ENCODE data around the gene TMEM151B.
"Not testable (repeated sequence)": the region's sequence is repeated elsewhere in the genome, so short reads cannot be mapped to it uniquely, and the experiment has no call there.

TMEM151B gene

DNA sequence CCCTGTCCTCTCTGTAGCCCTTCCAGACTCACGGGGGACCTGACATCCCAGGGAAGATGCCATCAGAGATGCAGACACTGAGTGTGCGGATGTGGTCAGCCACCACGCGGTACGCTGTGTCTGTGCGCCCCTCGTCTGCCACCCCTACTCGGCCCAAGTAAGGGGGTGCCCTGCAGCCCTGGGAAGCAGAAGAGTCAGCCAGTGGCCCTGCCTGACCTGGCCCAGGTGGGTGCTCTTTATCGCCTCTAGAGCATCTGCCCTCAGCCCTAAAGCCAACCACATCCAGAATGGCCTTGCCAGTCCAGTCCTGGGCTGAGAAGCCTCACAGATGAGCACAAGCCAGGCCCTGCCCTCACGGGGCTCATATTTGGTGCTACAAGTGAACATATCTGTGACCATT is 37.0 kb downstream of the TMEM151B start:
- DNase-seq = no peak

DNA sequence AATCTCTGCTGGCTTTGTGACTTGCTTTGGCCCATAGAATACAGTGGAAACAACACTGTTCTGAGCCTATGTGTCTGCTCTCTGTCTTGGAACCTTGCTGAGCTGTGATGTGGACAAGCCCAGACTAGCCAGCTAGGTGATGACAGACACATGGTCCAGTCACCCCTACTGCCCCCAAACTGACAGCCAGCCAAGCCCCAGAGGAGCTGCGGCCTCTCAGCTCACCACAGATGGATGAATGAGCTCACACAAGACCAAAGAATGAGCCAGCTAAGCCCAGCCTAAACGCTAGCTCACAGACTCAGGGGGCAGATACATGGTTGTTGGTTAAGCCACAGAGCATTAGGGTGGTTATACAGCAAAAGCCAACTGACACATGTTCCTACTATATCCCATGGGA is 38.8 kb downstream of the TMEM151B start:
- DNase-seq = no peak

DNA sequence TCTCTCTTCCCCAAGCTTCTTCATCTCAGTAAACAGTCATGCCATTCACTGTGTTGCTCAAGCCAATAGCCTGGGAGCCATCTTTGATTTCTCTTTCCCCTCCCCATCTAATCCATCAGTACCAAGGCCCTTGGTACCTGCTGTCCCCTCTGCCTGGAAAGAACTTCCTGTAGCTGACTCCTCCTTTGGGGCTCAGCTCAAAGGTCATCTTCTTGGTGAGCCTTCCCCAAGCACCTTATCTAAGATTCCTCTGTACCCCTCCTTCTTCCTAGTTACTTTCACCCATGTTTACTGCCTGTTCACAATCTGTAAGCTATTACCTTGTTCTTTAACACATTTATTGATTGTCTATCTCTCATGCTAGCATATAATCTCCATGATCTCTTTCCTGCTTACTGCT is 39.4 kb downstream of the TMEM151B start:
- no peak for DNase-seq

DNA sequence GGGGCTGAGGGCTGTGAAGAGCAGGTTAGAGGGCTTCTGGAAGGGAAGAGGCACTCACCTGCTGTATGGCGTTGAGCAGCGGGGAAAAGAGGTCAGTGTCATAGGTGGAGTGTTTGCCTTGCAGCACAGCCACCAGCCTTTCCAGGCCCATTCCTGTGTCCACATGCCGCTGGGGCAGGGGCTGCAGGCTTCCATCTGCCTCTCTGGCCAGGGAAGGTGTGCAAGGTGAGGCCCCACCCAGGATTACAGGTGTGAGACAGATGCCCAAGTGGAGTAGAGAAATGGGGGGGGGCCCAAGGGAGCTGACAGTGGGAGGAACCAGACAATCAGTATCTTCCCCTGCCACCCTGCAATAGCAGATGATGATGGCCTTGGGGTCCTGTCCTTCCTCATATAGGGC is 40.0 kb downstream of the TMEM151B start:
- no peak for DNase-seq

DNA sequence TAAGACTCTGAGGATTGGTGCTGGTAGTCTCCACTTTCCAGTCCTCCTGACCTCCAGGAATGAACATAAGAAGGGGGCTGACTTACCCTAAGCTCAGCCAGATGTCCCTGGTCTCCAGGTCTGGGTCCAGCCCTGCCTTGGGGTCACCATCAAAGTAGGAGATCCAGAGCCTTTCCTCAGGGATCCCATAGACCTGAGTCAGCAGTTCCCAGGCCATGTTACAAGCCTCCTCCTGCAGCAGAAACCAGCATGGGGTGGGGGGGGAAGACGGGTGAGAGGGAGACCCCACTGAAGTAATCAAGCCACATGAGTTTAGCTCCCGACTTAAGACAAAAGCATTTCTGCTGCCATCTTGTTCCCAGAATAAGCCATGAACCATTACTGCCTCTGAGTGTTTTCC is 41.1 kb downstream of the TMEM151B start:
- DNase-seq = no peak

DNA sequence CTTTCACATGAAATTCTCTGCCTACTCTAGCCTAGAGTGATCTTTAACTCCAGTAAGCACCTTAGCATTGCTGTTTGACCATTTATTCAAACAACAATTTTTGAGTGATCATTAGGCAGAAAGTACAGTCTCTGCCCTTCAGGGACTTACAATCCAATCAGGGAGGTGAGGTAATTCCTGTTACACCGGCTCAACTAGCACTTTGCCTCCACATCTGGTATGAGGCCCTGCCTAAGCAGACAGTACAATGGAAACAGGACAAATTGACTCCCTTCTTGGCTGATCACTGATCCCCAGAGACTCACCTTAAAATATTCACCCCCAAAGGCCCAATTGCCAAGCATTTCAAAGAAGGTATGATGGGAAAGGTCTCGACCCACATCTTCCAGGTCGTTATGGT is 41.5 kb downstream of the TMEM151B start:
- no peak for DNase-seq

DNA sequence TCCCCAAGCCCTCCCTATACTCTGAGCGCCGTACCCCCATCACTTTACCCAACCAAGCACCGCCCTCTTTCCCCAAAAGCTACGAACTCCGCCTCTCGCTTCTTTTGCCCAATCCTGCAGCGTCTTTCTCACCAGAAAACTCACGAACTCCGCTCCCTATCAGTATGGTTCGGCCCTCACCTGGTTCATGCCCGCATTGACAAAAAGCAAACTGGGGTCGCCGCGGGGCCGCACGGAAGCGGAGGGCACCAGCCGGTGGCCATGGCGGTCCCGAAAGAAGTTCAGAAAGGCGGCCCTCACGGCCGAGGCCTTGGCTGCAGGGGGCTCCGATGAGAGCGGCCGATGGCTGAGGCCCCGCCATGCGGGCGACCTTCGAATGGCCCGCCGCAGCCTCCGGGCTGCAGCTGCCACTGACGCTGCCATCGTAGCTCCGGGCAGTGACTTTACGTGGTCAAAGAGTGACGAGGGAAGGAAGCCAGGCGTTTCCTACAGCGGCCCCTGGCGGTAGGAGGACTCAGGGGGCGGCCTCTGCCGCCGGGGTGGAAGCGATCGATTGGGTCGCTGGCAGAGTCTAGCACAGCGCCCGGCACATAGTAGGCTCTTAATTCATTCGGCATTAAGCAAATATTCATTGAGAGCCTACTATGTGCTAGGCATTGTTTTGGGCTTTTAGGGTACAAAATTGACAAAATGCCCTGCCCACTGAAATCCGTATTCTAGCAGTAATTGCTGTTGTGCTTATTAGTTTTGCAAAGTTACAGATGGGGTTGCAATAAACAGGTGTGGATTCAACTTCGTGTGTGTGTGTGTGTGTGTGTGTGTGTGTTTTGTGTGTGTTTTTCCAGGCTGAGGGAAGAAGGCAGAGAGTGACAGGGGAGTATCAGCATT is 42.9 kb downstream of the TMEM151B start, which contains the start of gene AARS2:
AARS2 (minus strand) TSS at position 447 of the 888 bp plus-strand sequence; CDS start at position 423, 24 bp downstream.
- DNase-seq = peak; percentile 85

DNA sequence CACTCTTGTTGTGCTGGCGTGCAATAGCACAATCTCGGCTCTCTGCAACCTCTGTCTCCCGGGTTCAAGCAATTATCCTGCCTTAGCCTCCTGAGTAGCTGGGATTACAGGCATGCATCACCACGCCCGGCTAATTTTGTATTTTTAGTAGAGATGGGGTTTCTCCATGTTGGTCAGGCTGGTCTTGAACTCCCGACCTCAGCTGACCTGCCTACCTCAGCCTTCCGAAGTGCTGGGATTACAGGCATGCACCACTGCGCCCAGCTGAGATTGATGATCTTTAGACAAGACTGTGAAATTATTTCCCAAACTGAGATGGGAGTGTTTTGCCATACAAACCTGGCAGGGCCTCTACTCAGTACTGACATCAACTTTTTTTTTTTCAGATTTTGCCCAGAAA is 44.4 kb downstream of the TMEM151B start:
- not testable (repeated sequence) for DNase-seq

DNA sequence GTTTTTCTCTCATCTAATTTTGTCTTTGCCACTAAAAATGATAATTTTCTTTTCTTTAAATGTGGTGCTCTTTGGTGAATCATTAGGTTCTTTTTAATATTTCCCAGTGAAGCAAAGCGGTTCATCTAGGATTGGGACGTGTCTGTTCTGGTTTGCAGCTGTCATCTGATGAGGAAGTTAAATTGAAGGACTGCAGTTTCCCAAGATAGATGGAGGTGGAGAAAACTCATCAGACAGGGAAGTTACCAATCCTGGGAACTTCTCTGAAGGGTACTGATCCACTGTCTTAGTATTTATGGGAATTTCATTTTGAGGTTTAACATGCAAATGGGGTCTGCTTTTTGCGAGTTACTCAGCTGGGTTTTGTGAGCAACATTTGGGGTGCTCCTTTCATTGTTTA is 45.3 kb downstream of the TMEM151B start:
- DNase-seq = no peak

DNA sequence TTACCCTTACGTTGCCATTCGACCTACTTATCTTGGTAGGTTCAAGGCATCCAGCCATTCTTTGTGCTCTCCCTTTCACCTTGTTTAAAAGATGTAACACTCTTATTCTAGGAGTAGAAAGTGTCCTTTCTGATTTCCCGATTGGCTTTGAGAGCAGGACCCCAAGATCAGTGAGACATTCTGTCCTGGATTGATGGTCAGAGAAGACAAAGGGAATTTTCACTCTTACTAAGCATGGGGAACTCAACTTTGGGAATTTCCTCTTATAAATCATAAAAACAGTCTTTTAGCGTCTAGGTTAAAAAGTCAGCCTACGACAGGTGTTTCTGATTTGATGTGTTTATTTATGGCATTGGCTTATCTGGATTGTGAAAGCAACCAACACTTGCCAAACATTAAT is 45.7 kb downstream of the TMEM151B start:
- DNase-seq = no peak

DNA sequence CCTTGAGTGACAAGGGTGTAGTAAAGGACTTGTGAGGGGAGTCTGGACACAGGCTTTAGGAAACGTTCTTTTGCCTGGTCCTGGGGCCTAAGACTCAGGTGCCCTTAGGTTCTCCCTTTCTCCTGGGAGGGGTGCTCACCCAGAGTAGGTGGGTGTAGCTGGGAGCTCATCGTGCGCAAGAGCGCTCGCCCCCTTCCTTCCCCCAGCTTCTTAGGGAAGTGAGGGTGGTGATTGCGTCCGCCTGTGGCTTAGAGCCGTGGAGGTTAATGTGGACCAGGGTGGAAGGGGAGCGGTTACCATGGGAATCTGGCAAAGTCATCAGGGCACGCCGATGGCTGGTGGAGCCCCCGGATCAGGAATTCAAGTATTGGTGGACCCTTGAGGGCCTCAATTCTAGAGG is 46.2 kb downstream of the TMEM151B start:
- DNase-seq = no peak

DNA sequence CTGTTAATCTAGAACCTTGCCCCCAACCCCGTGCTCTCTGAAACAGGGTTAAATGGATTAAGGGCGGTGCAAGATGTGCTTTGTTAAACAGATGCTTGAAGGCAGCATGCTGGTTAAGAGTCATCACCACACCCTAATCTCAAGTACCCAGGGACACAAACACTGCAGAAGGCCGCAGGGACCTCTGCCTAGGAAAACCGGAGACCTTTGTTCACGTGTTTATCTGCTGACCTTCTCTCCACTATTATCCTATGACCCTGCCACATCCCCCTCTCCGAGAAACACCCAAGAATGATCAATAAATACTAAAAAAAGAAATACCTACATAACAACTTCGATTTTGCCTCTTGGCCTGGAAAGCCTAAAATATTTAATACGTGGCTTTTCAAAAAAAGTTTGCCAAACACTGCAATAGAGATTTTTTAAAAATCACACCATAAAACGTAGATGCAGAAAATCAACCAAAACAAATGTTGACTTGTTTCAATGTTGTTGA is 46.9 kb downstream of the TMEM151B start:
- DNase-seq = not testable (repeated sequence)

DNA sequence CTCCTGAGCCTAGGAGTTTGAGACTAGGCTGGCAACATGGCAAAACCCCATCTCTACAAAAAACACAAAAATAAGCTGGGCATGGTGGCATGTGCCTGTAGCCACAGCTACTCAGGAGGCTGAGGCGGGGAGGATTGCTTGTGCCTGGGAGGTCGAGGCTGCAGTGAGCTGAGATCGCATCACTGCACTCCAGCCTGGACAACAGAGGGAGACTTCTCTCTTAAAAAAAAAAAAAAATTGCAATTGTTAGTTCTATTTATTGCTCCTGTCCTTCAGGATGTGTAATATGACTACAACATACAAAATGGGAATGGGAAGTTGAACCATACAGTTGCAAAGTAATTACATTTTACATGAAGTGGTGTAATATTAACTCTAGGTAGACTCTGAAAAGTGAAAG is 51.0 kb downstream of the TMEM151B start:
- no peak for DNase-seq

DNA sequence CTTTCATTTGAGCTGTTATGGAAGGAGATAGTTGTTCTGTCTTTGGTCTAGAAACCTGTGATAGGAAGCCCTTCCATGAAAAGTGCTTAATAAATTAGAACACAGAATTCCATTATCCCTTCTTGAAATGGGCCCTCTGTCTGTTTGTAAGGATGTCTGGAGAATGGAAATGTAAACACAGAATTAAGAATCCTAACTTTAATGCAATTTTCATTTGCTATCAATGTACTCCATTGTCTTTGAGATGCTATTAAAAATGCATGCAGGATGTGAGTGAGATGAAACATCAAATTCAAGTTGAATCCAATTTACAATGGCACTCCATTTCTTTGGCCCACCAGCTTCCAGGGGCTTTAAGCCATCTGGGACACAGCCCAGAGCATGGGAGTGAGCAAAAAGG is 56.8 kb downstream of the TMEM151B start:
- DNase-seq = no peak

DNA sequence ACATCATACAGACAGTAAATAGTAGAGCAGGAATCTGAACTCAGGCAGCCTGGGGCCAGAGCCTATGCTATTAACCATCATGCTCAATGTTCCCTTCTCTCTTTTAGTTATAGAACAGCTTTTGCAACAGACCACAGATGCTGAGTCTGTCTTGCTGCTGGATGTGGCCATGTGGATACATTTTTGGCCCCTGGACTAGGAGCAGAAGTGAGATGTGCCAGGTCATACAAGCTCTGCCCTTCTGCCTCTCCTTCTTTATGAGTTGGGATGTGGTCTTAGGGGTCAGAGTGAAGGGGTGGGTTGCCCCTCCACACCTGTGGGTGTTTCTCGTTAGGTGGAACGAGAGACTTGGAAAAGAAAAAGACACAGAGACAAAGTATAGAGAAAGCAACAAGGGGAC is 57.5 kb downstream of the TMEM151B start:
- no peak for DNase-seq

DNA sequence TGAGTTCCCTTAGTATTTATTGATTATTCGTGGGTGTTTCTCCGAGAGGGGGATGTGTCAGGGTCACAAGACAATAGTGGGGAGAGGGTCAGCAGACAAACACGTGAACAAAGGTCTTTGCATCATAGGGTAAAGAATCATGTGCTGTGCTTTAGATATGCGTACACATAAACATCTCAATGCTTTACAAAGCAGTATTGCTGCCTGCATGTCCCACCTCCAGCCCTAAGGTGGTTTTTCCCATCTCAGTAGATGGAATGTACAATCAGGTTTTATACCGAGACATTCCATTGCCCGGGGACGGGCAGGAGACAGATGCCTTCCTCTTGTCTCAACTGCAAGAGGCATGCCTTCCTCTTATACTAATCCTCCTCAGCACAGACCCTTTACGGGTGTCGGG is 58.0 kb downstream of the TMEM151B start:
- not testable (repeated sequence) for DNase-seq

DNA sequence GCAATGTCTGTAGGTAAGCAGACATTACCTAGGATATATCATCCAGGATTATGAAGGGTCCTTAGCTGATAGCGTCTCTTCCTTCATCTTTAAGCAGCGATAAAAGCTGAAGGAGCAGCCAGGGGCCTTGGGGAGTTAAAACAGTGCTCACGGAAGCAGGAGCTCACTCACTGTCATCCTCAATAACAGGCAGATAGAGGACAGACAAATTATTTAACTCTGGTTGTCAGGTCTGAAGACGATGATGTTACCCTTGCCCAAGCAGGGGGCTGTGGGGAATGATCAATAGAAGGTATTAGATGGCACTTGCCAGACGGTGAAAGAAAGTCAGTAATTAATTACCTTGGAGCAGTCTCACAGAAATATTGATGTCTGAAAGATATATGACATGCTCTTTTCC is 59.6 kb downstream of the TMEM151B start:
- DNase-seq = no peak

DNA sequence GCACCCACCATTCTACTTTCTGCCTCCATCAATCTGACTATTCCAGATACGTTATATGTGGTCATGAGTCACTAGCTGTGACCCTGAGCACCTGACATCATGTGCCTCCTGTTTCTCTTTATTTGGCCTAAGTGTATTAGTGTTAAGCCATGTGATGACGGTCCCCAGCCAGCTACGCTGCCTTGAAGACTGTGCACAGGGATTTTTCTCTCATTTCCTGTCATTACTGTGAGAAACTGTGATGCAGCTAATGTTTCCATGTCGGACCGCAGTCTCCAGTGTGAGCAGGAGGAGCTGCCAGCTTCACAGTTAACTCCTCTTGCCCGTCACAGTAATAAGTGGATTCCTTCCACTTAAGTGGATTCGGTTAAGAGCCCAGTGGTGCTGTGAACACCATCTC is 62.3 kb downstream of the TMEM151B start:
- DNase-seq = no peak

DNA sequence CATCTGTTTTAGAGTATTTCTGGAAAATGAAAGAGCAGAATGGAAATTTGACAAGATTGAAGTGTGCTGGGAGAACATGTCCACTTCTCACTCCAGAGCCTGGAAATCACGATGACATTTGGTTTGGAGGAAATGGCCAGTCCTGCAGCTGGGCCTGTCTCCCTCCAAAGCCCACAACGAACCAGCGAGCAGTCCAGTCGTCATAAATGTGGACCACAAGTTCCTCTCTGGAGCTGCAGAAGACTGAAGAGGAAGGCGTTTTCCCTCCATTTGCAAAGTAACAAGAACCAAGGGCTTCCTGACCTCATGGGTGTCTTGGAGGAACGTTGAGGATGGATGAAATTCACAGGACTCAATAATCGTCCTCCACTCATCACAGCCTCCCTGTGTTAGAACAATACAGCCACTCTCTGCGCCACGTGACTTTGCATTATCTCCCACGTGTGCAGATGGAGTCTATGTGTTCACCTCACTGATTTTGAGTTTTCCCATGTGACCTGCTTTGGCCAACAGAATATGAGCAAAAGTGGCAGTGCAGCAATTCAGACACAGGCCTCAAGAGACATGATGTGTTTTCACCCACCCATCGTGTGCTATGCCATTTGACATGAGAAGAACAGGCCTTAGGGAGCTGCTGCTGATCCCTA is 63.1 kb downstream of the TMEM151B start:
- no peak for DNase-seq

DNA sequence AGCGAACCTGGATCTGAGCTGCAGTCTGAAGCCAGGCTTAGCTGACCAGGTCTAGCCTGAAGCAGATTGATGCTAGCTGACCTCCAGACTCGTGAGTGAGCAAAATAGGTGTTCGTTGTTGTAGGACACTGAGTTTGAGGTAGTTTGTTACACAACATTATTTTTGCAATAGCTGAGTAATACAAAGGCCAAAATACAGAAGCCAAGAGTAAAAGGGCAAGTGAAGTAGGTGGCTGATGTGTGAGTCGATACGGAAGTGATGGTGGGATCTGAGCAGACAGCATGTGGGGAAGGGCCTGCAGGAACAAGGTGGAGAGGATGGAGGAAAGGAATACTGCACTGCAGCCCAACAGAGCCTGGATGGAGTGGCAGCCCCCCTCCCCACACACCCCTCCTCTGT is 63.7 kb downstream of the TMEM151B start:
- DNase-seq = no peak

DNA sequence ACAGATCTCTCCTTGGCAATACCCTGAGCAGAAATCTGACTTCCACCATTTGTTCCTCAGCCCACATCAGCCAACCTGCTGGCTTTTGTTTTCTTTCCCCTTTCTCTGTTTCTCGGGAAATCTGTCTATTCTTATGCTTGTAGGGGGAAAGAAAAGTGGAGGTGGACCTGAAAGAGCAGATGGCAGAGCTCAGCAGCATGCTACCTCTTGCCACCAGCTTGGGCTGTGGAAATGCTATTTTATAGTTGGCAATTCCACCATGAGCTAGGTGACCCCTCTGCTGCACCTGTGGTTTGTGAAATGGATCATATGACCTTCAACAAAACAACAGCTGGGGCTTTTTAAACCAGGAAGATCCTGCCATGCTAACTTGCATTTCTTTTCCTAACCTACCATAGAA is 65.4 kb downstream of the TMEM151B start:
- DNase-seq = no peak

DNA sequence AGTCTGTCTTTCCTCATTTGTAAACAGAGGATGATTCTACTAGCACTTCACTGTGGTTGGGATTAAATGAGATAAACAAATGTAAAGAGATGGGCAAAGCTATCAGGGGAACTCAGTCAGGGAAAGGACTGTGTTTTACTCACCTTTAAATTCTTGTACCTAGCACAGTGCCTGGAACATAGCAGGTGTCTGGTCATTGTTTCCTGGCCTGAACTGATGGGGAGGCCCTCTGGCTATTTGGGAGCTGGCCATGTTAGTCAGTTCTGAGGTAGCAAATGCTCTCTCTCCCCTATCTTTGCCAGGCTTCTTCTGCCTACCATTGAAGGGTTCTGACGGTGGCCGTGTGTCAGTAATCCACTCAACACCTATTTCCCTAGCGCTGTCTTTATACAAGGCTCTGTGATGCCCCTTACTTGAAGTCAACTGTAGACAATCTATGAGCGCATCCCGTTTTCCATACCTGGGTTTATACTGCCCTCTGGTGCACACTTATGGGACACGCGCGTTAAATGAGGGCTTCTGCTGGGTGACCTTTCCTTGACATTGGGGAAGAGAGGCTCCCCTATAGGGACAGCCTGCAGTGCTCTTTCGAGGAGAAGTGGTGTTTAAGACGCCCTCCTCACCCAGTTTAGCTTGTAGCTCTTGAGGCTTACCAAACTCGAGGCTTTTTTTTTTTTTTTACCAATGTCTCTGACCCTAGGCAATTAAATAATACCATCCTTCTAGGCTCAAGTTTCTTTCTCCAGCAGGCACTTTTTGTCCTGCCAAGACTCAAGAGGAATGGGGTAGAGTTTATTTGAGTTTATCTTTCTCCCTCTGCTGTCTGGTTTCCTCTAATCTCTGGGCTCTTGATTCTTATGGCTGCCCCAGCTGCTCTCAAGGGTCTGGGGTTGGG is 68.2 kb downstream of the TMEM151B start:
- peak; percentile 52 for DNase-seq

DNA sequence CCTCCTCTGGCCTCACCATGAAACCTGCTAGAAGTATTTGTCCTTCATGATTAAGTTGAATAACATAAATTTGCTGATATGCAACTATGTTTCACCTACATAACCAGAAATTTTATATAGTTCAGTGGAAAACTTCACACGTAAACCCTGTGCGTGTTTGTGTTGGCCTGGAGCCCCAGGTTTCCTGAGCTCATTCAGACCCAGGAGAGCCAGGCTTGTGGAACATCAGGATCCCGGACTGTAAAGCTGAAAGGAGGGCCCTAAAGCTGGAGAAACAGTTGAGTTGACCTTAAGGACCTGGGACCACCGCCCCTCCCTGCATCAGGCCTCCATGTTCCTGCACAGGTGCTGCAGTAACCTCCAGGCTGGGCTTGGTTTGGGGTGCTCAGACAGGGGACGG is 69.1 kb downstream of the TMEM151B start:
- DNase-seq = no peak

Data from effector CD8-positive, alpha-beta T cell (primary cell).